ENCODE results near the gene P2RY6. TPM values are rescaled to one million over a fixed set of nuclear protein-coding genes. Genes with fewer than 3 reads are reported as not detected.

P2RY6 gene
- total and polyA plus RNA-seq, 5 donors from 2014 or later, result not detected

DNA sequence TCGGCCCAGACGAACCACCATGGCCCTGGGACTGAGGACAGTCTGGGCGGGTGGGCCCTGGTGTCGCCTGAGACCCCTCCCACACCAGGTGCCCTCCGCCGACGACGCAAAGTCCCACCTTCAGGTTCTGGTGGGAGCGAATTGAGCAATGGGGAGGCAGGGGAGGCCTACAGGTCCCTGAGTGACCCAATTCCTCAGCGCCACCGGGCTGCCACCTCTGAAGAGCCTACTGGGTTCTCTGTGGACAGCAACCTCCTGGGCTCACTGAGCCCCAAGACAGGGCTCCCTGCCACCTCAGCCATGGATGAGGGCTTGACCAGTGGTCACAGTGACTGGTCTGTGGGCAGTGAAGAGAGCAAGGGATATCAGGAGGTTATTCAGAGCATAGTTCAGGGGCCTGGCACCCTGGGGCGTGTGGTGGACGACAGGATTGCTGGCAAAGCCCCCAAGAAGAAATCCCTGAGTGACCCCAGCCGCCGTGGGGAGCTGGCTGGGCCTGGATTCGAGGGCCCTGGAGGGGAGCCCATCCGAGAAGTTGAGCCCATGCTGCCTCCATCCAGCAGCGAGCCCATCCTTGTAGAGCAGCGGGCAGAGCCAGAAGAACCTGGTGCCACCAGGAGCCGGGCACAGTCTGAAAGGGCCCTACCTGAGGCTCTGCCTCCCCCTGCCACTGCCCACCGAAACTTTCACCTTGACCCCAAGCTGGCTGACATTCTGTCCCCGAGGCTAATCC lies 38.7 kb downstream of the P2RY6 start:
- DNase-seq (no peak), ATAC-seq (ENCODE audit: low read depth in 2 of 2) (no peak)
- H3K36me3 Mint-ChIP-seq, result no peaks in the 10 kb centered on the region
- no peaks in the 10 kb centered on the region for H3K9me3 ChIP-seq (ENCODE audit: control insufficient read depth in 2 of 2, low read length in 2 of 2)
- H3K4me3 Mint-ChIP-seq, result peak overlapping the region in 1 of 4 donors; percentile 53
- no peaks in the 10 kb centered on the region for H3K36me3 ChIP-seq (ENCODE audit: control insufficient read depth, insufficient read depth, low read length)
- no peak overlapping the region for H3K4me3 ChIP-seq (ENCODE audit: low read depth, low read length)
- H3K27ac Mint-ChIP-seq, result no peak overlapping the region
- H3K27me3 ChIP-seq (ENCODE audit: control insufficient read depth, insufficient read depth, low read length), result no peaks in the 10 kb centered on the region
- peaks cover 34% of the 10 kb centered on the region for H3K27me3 Mint-ChIP-seq
- H3K4me1 Mint-ChIP-seq, result peaks cover 0 to 15% (median 8%) of the 10 kb centered on the region in 4 donors
- no peak overlapping the region for H3K27ac ChIP-seq (ENCODE audit: insufficient read depth, low read length, poor library complexity, severe bottlenecking)
- H3K4me1 ChIP-seq (ENCODE audit: control insufficient read depth, insufficient read depth, low read length, poor library complexity, severe bottlenecking), result peaks cover 23% of the 10 kb centered on the region
- H3K9me3 Mint-ChIP-seq, result peaks cover 0 to 2% (median 0%) of the 10 kb centered on the region in 7 donors

- ATAC-seq (ENCODE audit: low read depth in 2 of 2), result no peak
- no peak for DNase-seq
- H3K27me3 Mint-ChIP-seq, result peaks cover 34% of the 10 kb centered on the region
- no peaks in the 10 kb centered on the region for H3K27me3 ChIP-seq (ENCODE audit: control insufficient read depth, insufficient read depth, low read length)
- peaks cover 0 to 2% (median 0%) of the 10 kb centered on the region in 7 donors for H3K9me3 Mint-ChIP-seq
- peaks cover 23% of the 10 kb centered on the region for H3K4me1 ChIP-seq (ENCODE audit: control insufficient read depth, insufficient read depth, low read length, poor library complexity, severe bottlenecking)
- no peaks in the 10 kb centered on the region for H3K36me3 Mint-ChIP-seq
- no peaks in the 10 kb centered on the region for H3K9me3 ChIP-seq (ENCODE audit: control insufficient read depth in 2 of 2, low read length in 2 of 2)
- H3K4me3 Mint-ChIP-seq, result peak overlapping the region in 1 of 4 donors; percentile 53
- peaks cover 0 to 15% (median 8%) of the 10 kb centered on the region in 4 donors for H3K4me1 Mint-ChIP-seq
- no peak overlapping the region for H3K4me3 ChIP-seq (ENCODE audit: low read depth, low read length)
- no peak overlapping the region for H3K27ac ChIP-seq (ENCODE audit: insufficient read depth, low read length, poor library complexity, severe bottlenecking)
- peak overlapping the region in 1 of 3 donors; percentile 27 for H3K27ac Mint-ChIP-seq
- no peaks in the 10 kb centered on the region for H3K36me3 ChIP-seq (ENCODE audit: control insufficient read depth, insufficient read depth, low read length)
These were observed 39.3 kb downstream of the P2RY6 start for GRCh38 chr11:73311394-73311869.

DNA sequence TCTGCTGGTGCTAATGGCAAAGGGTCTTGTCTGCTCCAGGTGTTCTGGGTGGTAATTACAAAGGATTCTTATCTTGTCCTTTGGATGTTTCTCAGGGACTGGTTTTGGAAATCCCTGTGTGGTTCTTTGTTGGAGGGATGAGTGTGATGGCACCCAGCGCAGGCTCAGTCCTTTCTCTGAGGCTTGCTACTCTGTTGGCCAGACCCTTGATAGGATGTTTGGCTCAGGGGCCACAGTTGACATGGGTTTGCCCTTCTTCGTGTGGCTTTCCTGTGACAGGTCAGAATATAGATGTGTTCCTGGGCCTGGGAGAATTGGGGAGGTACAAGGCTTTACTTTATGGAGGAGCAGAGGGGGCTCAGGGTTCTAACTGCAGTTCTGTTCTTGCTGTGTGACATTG lies 39.9 kb downstream of the P2RY6 start:
- H3K36me3 Mint-ChIP-seq, result no peaks in the 10 kb centered on the region
- H3K27ac Mint-ChIP-seq, result peak overlapping the region in 1 of 3 donors; percentile 27
- no peaks in the 10 kb centered on the region for H3K9me3 ChIP-seq (ENCODE audit: control insufficient read depth in 2 of 2, low read length in 2 of 2)
- peaks cover 0 to 9% (median 5%) of the 10 kb centered on the region in 4 donors for H3K4me1 Mint-ChIP-seq
- H3K27me3 Mint-ChIP-seq, result peaks cover 30% of the 10 kb centered on the region
- H3K36me3 ChIP-seq (ENCODE audit: control insufficient read depth, insufficient read depth, low read length), result no peaks in the 10 kb centered on the region
- peak overlapping the region in 1 of 4 donors; percentile 53 for H3K4me3 Mint-ChIP-seq
- H3K9me3 Mint-ChIP-seq, result peaks cover 0 to 2% (median 0%) of the 10 kb centered on the region in 7 donors
- H3K4me3 ChIP-seq (ENCODE audit: low read depth, low read length), result no peak overlapping the region
- ATAC-seq (ENCODE audit: low read depth in 2 of 2) (no peak), DNase-seq (no peak)
- peaks cover 19% of the 10 kb centered on the region for H3K4me1 ChIP-seq (ENCODE audit: control insufficient read depth, insufficient read depth, low read length, poor library complexity, severe bottlenecking)
- H3K27me3 ChIP-seq (ENCODE audit: control insufficient read depth, insufficient read depth, low read length), result no peaks in the 10 kb centered on the region
- no peak overlapping the region for H3K27ac ChIP-seq (ENCODE audit: insufficient read depth, low read length, poor library complexity, severe bottlenecking)

DNA sequence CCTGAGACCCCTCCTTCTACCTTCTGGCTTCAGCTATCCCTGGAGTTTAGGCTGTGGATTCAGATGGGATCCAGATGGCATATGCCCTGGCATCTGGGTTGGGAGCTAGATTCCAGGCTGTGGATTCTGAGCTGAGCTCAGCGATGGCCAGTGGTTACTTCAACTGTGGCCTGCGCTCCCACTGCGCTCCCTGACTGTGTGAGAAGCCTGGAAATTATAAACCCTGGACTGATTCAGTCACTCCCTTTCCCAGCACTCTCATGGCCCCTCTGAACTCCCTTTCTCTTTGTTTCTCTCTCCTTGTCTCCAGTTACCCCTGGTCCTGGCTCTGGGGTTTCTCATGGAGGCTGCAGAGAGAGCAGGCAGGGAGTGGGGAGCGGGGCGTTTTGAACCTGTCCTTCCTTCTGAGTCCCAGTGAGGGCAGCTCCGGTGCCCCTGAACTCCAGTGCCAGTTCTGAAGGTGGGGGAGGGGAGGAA lies 40.8 kb downstream of the P2RY6 start:
- peaks cover 24% of the 10 kb centered on the region for H3K27me3 Mint-ChIP-seq
- Histone ChIP-seq H3K4me1 (ENCODE audit: control insufficient read depth, insufficient read depth, low read length, poor library complexity, severe bottlenecking) (peaks cover 13% of the 10 kb centered on the region), H3K27me3 (ENCODE audit: control insufficient read depth, insufficient read depth, low read length) (no peaks in the 10 kb centered on the region), H3K4me3 (ENCODE audit: low read depth, low read length) (no peak overlapping the region), H3K9me3 (ENCODE audit: control insufficient read depth in 2 of 2, low read length in 2 of 2) (no peaks in the 10 kb centered on the region), H3K36me3 (ENCODE audit: control insufficient read depth, insufficient read depth, low read length) (no peaks in the 10 kb centered on the region), H3K27ac (ENCODE audit: insufficient read depth, low read length, poor library complexity, severe bottlenecking) (no peak overlapping the region)
- no peak for ATAC-seq (ENCODE audit: low read depth in 2 of 2)
- no peaks in the 10 kb centered on the region for H3K9me3 Mint-ChIP-seq
- no peak for DNase-seq
- H3K4me3 Mint-ChIP-seq, result no peak overlapping the region
- no peak overlapping the region for H3K27ac Mint-ChIP-seq
- peaks cover 0 to 4% (median 2%) of the 10 kb centered on the region in 4 donors for H3K4me1 Mint-ChIP-seq
- H3K36me3 Mint-ChIP-seq, result no peaks in the 10 kb centered on the region

- peak overlapping the region in 1 of 4 donors; percentile 50 for H3K4me3 Mint-ChIP-seq
- H3K9me3 Mint-ChIP-seq, result no peaks in the 10 kb centered on the region
- H3K27ac Mint-ChIP-seq, result peak overlapping the region in 1 of 3 donors; percentile 18
- peaks cover 0 to 4% (median 2%) of the 10 kb centered on the region in 4 donors for H3K4me1 Mint-ChIP-seq
- no peaks in the 10 kb centered on the region for H3K36me3 Mint-ChIP-seq
- Histone ChIP-seq H3K4me3 (ENCODE audit: low read depth, low read length) (no peak overlapping the region), H3K36me3 (ENCODE audit: control insufficient read depth, insufficient read depth, low read length) (no peaks in the 10 kb centered on the region), H3K4me1 (ENCODE audit: control insufficient read depth, insufficient read depth, low read length, poor library complexity, severe bottlenecking) (peaks cover 5% of the 10 kb centered on the region), H3K9me3 (ENCODE audit: control insufficient read depth in 2 of 2, low read length in 2 of 2) (no peaks in the 10 kb centered on the region), H3K27me3 (ENCODE audit: control insufficient read depth, insufficient read depth, low read length) (no peaks in the 10 kb centered on the region), H3K27ac (ENCODE audit: insufficient read depth, low read length, poor library complexity, severe bottlenecking) (no peak overlapping the region)
- peaks cover 24% of the 10 kb centered on the region for H3K27me3 Mint-ChIP-seq
- ATAC-seq (ENCODE audit: low read depth in 2 of 2) (no peak), DNase-seq (no peak)
These were observed 41.5 kb downstream of the P2RY6 start for GRCh38 chr11:73313652-73314051.

DNA sequence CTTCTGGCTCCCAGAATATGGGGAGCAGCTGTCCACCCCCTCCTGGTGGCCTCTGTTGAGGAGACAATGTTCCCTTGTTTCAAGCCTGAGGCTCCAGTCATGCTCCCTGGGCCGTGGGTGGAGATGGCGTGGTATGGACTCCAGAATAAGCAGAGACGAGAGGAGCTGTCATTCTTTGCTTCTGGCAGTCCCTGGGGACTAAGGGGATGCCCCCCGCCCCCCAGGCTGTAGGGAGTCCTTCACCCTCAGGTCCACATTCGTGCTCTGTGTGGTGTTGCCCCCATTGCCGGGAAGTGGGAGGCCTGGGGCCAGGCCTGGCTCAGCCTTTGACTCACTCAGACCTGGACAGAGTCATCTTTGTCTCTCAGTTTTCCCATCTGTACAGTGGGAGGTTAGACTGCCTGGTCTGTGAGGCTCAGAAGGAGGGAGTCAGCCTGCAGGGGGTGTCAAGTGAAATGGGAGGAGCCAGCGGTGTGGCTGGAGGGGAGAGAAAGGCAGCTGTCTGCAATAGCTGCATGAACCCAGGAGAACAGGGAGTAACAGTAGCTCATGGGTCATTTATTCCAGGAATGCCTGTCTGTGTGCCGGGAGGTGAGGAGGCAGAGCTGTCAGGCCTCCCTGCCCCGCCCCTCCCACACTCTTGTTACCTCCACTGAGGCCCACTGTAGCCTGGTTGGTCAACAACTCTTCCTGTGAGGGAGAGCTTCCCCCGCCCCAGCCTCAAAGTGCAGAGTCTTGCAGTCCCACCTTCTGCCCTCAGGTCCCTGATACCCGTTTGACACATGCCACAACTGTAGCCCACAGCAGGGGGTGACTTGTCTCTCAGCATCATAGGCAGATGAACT lies 42.2 kb downstream of the P2RY6 start:
- no peaks in the 10 kb centered on the region for H3K4me1 ChIP-seq (ENCODE audit: control insufficient read depth, insufficient read depth, low read length, poor library complexity, severe bottlenecking)
- H3K4me1 Mint-ChIP-seq, result peaks cover 0 to 4% (median 2%) of the 10 kb centered on the region in 4 donors
- no peaks in the 10 kb centered on the region for H3K36me3 ChIP-seq (ENCODE audit: control insufficient read depth, insufficient read depth, low read length)
- no peaks in the 10 kb centered on the region for H3K36me3 Mint-ChIP-seq
- H3K9me3 ChIP-seq (ENCODE audit: control insufficient read depth in 2 of 2, low read length in 2 of 2), result no peaks in the 10 kb centered on the region
- H3K4me3 ChIP-seq (ENCODE audit: low read depth, low read length), result no peak overlapping the region
- H3K27me3 Mint-ChIP-seq, result peaks cover 24% of the 10 kb centered on the region
- no peaks in the 10 kb centered on the region for H3K9me3 Mint-ChIP-seq
- no peaks in the 10 kb centered on the region for H3K27me3 ChIP-seq (ENCODE audit: control insufficient read depth, insufficient read depth, low read length)
- peak overlapping the region in 1 of 4 donors; percentile 9 for H3K4me3 Mint-ChIP-seq
- H3K27ac ChIP-seq (ENCODE audit: insufficient read depth, low read length, poor library complexity, severe bottlenecking), result no peak overlapping the region
- DNase-seq, result no peak
- no peak overlapping the region for H3K27ac Mint-ChIP-seq
- no peak for ATAC-seq (ENCODE audit: low read depth in 2 of 2)

GRCh38 chr11:73315293-73316020 lies 43.3 kb downstream of the P2RY6 start:
- no peaks in the 10 kb centered on the region for H3K36me3 ChIP-seq (ENCODE audit: control insufficient read depth, insufficient read depth, low read length)
- Mint-ChIP-seq H3K27ac (no peak overlapping the region), H3K36me3 (no peaks in the 10 kb centered on the region), H3K27me3 (peaks cover 17% of the 10 kb centered on the region), H3K4me3 (no peak overlapping the region), H3K4me1 (peaks cover 0 to 4% (median 2%) of the 10 kb centered on the region in 4 donors), H3K9me3 (no peaks in the 10 kb centered on the region)
- no peak overlapping the region for H3K4me3 ChIP-seq (ENCODE audit: low read depth, low read length)
- no peak overlapping the region for H3K27ac ChIP-seq (ENCODE audit: insufficient read depth, low read length, poor library complexity, severe bottlenecking)
- ATAC-seq (ENCODE audit: low read depth in 2 of 2), result no peak
- no peaks in the 10 kb centered on the region for H3K9me3 ChIP-seq (ENCODE audit: control insufficient read depth in 2 of 2, low read length in 2 of 2)
- no peaks in the 10 kb centered on the region for H3K4me1 ChIP-seq (ENCODE audit: control insufficient read depth, insufficient read depth, low read length, poor library complexity, severe bottlenecking)
- no peaks in the 10 kb centered on the region for H3K27me3 ChIP-seq (ENCODE audit: control insufficient read depth, insufficient read depth, low read length)
- no peak for DNase-seq
